ENCODE data around the gene ALPI. TPM values are rescaled to one million over a fixed set of nuclear protein-coding genes. Genes with fewer than 3 reads are reported as not detected.

ALPI gene
- total RNA-seq, 2 donors from 2014 or later = not detected

DNA sequence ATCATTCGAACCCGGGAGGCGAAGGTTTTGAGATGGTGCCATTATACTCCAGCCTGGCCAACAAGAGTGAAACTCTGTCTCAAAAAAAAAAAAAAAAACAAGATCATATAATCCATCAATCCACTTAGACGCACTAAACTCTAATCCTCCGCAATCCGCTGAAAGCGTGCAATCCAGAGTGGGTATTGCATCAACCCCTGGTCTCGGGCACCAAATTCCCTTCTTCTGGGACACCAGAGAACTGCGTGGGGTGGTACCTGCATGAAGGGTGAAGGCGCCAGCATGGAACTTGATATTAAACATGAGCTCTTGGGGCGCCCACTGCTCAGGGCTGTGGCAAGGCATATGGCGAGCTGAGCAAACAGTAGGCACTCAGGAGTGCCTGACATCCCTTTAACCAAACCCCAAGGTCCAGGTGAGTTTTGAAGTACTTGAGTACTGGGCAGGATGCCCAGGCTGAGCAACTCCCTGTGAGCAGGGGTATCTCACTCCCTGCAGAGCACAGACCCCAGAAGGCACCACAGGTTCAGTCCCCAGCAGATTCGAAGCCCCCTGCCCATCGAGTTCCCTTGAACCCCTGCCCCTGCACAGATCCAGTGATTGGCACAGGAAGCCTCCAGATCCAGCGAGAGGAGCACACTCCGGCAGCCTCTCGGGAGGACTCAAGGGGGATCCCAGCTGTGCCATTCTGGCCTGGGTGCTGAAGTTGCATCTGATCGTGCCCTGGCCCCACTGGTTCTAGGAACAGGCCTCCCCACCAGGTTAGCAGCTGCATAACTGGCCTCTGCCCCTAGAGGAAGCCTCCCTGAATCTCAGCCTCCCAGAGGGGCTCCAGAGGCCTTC lies 8.0 kb downstream of the ALPI start:
- Histone ChIP-seq H3K4me3 (no peak overlapping the region), H3K9me3 (no peaks in the 10 kb centered on the region), H3K27me3 (replicated peaks; ENCODE audit: insufficient read depth) (no peaks in the 10 kb centered on the region), H3K36me3 (no peaks in the 10 kb centered on the region), H3K27ac (no peak overlapping the region), H3K4me1 (ENCODE audit: control insufficient read depth in 1 of 2, low read depth in 2 of 2) (no peaks in the 10 kb centered on the region)
- DNase-seq (ENCODE audit: low spot score) (no peak), ATAC-seq (ENCODE audit: insufficient number of reproducible peaks, low FRiP score, low read depth) (no peak)
- TF ChIP-seq, protein P1, sequence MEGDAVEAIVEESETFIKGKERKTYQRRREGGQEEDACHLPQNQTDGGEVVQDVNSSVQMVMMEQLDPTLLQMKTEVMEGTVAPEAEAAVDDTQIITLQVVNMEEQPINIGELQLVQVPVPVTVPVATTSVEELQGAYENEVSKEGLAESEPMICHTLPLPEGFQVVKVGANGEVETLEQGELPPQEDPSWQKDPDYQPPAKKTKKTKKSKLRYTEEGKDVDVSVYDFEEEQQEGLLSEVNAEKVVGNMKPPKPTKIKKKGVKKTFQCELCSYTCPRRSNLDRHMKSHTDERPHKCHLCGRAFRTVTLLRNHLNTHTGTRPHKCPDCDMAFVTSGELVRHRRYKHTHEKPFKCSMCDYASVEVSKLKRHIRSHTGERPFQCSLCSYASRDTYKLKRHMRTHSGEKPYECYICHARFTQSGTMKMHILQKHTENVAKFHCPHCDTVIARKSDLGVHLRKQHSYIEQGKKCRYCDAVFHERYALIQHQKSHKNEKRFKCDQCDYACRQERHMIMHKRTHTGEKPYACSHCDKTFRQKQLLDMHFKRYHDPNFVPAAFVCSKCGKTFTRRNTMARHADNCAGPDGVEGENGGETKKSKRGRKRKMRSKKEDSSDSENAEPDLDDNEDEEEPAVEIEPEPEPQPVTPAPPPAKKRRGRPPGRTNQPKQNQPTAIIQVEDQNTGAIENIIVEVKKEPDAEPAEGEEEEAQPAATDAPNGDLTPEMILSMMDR (IDR thresholded peaks at IDR 0.05) = no peak

GRCh38 chr2:232464544-232464885 lies 8.6 kb downstream of the ALPI start:
- no peaks in the 10 kb centered on the region for H3K27me3 ChIP-seq (replicated peaks; ENCODE audit: insufficient read depth)
- ATAC-seq (ENCODE audit: insufficient number of reproducible peaks, low FRiP score, low read depth) = no peak
- TF ChIP-seq, protein P1 (IDR thresholded peaks at IDR 0.05) = no peak
- H3K27ac ChIP-seq = no peak overlapping the region
- no peaks in the 10 kb centered on the region for H3K36me3 ChIP-seq
- no peaks in the 10 kb centered on the region for H3K9me3 ChIP-seq
- H3K4me1 ChIP-seq (ENCODE audit: control insufficient read depth in 1 of 2, low read depth in 2 of 2) = no peaks in the 10 kb centered on the region
- no peak for DNase-seq (ENCODE audit: low spot score)
- no peak overlapping the region for H3K4me3 ChIP-seq

DNA sequence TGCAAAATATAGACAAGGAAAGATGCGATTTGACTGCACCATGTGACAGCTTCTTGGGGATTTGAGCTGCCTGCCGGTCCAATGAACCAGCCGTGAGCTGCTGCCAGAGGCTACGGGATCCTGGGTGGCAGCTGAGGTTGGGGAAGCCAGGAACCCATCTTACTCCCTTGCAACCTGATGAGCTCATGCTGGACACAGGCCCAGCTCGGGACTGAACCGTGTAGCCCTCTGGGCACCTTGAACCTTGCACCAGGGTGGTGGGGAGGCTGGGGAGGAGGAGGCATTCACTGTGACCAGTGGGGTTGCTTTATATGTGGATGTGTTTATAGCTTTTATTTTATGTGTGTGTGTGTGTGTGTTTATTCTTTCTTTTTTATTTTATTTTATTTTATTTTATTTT lies 9.1 kb downstream of the ALPI start:
- ATAC-seq (ENCODE audit: insufficient number of reproducible peaks, low FRiP score, low read depth) (no peak), DNase-seq (ENCODE audit: low spot score) (no peak)
- H3K27me3 ChIP-seq (replicated peaks; ENCODE audit: insufficient read depth) = no peaks in the 10 kb centered on the region
- no peaks in the 10 kb centered on the region for H3K36me3 ChIP-seq
- H3K4me3 ChIP-seq = no peak overlapping the region
- H3K9me3 ChIP-seq = no peaks in the 10 kb centered on the region
- TF ChIP-seq, protein P1 (IDR thresholded peaks at IDR 0.05) = no peak
- H3K27ac ChIP-seq = no peak overlapping the region
- H3K4me1 ChIP-seq (ENCODE audit: control insufficient read depth in 1 of 2, low read depth in 2 of 2) = no peaks in the 10 kb centered on the region

DNA sequence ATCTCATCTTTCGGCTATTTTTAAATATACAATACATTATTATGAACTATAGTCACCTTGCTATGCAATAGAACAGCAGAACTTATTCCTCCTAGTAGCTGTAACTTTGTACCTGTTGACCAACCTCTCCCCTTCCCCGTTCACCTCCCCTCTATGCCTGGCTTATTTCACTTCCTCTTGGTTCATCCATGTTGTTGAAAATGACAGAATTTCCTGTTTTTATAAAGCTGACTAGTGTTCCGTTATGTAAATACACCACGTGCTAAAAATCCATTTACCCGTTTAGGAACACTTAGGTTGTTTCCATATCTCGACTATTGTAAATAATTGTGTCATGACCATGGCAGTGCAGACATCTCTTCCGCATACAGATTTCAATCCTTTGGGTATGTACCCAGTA lies 10.3 kb downstream of the ALPI start:
- no peaks in the 10 kb centered on the region for H3K9me3 ChIP-seq
- TF ChIP-seq, protein P1 (IDR thresholded peaks at IDR 0.05) = no peak
- ATAC-seq (ENCODE audit: insufficient number of reproducible peaks, low FRiP score, low read depth) = no peak

GRCh38 chr2:232473467-232473890 lies 17.5 kb downstream of the ALPI start:
- ATAC-seq (ENCODE audit: insufficient number of reproducible peaks, low FRiP score, low read depth) = no peak

More for the DNA sequence above, 10.3 kb downstream of the ALPI start:
- no peaks in the 10 kb centered on the region for H3K27me3 ChIP-seq (replicated peaks; ENCODE audit: insufficient read depth)
- H3K4me1 ChIP-seq (ENCODE audit: control insufficient read depth in 1 of 2, low read depth in 2 of 2) = no peaks in the 10 kb centered on the region
- H3K36me3 ChIP-seq = no peaks in the 10 kb centered on the region
- H3K4me3 ChIP-seq = no peak overlapping the region
- H3K27ac ChIP-seq = no peak overlapping the region
- no peak for DNase-seq (ENCODE audit: low spot score)

More at GRCh38 chr2:232473467-232473890, 17.5 kb downstream of the ALPI start:
- no peak overlapping the region for H3K27ac ChIP-seq
- peaks cover 6% of the 10 kb centered on the region for H3K9me3 ChIP-seq
- H3K4me1 ChIP-seq (ENCODE audit: control insufficient read depth in 1 of 2, low read depth in 2 of 2) = no peaks in the 10 kb centered on the region
- no peaks in the 10 kb centered on the region for H3K36me3 ChIP-seq
- no peak overlapping the region for H3K4me3 ChIP-seq
- TF ChIP-seq, protein P1 (IDR thresholded peaks at IDR 0.05) = no peak
- no peak for DNase-seq (ENCODE audit: low spot score)
- no peaks in the 10 kb centered on the region for H3K27me3 ChIP-seq (replicated peaks; ENCODE audit: insufficient read depth)

All from thoracic aorta (tissue), 2 donors.